HG03025 (cell line): ENCODE data around the gene RYR2.

Experiments
- ATAC-seq: cut with Tn5 transposase; IDR thresholded peaks from one replicate; pipeline ENCODE4 v1.9.1; 2021; ENCODE audit warnings: mild to moderate bottlenecking, moderate library complexity; ENCODE audit not compliant: unreplicated experiment, low FRiP score

RYR2 gene

DNA sequence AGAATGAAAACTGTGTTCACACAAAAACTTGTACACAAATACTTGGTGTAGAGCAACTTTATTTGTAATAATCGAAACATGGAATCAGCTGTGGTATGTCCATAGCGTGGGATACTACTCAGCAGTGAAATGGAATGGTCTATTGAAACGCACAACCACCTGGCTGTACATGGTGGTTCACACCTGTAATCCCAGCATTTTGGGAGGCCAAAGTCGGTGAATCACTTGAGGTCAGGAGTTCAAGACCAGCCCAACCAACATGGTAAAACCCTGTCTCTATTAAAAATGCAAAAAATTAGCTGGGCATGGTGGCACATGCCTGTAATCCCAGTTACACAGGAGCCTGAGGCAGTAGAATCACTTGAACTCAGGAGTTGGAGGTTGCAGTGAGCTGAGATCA, 356.8 kb downstream of the RYR2 start:
- no peak for ATAC-seq

DNA sequence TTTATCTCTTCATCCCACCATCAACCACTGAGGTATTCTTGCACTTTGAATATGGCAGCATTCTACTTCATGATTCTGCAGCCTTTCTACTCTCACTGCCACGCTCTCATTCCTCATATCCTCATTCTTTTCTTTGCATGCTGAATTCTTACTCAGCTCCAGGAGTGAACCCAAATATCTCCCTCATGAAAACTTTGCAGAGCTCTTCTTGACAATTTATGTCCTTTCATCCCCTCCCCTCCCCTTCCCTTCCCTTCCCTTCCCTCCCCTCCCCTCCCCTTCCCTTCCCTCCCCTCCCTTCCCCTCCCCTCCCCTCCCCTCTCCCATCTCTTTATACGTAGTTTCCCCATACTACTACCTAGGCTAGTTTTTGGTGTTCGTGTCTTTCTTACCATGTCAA, 363.9 kb downstream of the RYR2 start:
- ATAC-seq: no peak

DNA sequence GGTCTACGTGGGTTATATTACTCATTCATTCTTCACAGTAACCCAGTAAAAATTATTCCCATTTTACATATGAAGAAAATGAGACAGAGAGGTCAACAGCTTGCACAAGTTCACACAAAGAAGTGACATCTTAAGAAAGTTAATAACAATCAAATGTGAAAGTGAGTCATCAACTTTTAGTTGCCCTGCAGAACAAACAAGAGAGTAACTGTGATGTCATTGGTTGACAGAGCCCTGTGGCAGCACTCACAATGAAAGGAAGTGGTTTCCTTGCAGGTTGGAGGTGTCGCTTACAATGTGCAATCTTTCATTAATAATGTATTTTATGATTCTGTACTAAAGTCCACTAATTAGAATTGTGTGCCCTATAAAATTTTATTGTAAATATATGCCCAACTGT, 369.6 kb downstream of the RYR2 start:
- no peak for ATAC-seq

DNA sequence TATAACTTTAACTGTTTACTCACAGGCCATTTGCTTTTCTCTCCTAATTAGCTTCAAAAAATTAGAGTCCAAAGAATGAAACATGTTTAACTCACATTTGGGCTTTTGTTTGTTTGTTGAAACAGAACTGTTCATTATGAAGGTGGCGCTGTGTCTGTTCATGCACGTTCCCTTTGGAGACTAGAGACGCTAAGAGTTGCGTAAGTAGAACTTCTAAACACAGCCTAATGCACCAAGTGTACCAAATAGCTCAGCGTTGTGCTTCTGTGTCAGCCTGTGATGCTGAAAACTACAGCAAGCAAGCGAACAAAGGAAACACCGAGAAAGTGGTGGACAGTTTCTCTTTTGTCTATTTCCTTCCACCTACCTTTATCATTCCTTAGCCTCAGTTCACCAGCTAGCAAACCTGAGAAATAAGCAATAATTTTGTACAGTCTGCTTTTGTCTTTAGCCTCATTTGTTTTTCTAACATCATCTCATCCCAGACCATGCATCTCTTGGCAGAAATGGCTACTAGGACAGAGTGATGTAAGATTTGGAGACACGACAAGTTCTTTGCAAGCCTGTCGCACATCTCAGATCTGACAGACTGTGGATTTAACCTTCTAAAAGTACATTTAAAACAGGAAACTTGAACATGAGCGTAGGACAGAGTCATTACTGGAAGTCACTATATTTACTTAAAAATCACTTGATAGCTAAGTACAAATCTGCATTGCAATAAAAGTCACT, 375.1 kb downstream of the RYR2 start:
- no peak for ATAC-seq

DNA sequence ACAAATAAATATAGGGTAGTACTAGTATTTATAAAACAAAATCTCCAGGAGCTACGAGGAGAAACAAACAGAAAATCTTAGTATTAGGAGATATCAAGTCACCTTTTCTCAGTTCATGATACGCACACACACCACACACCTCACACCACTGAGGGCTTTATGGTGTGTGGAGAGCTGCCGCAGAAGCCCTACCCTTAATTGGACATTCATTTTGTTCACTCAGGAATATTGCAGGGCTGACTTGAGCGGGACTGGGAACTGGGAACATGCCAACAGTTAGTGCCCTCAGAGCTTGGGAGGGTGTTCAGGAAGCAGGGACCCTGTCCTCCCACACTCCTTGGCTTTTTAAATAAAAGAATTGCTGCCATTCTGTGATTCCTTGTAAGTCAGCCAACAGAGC, 386.8 kb downstream of the RYR2 start:
- no peak for ATAC-seq

DNA sequence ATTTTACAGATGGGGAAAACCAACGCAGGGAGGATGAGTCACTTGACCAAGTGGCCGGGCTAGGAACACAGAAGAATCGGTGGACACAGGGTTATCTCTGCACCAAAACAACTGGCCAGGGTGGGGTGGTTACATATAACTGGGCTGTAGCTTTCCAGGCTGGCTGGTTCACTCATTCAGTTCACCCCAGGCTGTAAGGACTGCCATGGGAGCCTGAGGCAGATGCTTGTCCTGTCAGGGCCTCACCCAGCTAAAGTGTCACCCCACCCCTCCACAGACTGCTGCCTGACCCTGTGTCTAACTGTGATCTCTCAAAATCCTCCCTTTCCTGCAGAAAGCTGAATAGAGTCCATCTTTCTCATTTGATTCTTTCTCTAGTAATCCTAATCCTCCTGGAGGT, 387.3 kb downstream of the RYR2 start:
- no peak for ATAC-seq

DNA sequence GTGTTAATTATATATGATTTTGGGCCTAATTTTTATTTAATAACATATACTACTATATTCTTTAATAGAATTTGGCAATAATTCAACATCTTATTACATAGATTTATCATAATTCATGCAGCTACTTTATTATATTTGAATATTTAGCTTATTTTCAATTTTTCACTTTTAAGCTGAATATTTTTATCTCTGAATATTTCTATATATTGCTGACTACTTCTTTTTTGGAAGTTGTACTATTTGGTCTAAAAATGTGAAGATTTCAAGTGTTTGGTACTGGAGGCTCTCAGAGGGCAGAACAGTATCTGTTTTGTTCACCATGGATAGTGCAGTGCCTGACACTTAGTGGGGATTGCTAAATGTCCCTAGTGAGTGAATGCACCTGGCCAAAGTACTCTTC, 389.5 kb downstream of the RYR2 start:
- ATAC-seq: no peak

DNA sequence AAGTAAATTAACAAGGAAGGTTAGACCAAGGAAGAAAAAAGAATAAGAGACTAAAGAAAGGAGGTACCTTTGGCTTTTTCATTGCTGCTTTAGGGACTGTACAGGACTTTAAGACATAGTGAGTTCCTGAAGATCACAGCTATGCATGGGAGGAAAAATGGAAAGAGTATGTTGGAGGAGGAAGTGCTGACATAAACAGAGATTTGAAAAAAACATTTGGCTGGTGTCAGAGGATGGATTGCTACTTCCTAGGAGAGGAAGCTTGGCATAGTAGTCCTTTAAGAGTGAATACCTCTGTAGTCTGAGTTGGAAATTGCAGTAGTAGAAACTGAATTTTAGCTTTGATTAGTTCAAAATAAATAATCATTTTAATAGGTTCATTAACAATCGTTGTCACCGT, 398.4 kb downstream of the RYR2 start:
- no peak for ATAC-seq

DNA sequence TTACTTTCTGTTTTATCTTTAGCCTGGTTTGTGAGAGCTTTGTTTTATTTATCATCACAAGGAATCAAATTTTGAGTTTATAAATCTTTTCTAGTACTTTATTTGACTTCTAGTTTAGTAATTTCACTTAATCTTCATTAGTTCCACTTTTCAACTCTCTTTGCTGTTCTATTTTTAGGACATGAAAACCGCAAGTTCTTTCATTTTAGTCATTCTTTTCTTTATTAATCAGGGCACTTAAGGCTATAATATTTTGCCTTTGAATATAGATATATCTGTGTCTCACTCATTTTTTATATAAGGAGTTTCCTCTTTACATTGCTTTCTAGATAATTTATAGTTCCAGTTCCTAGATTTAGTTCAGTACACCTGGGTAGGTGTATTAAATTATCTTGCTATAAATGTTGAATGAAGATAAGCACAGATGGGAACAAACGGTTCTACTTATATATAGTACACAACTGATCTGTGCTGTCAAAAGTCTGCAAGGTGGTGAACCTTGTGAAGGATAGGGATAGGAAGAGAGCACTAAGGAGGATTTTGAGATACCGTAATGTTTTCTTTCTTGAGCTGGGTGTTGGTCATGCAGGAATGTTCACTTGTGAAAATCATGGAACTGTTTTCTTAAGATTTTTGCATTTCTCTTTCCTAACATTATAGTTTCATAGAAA, 402.3 kb downstream of the RYR2 start:
- ATAC-seq: no peak

DNA sequence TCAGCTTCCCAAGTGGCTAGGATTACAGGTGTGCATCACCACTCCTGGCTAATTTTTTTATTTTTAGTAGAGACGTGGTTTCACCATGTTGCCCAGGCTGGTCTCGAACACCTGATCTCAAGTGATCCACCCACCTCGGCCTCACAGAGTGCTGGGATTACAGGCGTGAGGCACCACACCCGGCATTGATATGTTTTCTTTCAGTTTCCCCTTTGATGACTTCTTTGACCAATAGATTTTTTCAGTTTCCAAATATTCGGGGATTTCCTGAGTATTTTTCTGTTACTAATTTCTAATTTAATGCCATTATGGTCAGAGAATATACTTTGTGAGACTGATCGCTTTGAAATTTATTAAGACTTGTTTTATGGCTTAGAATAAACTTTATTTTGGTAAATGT, 406.1 kb downstream of the RYR2 start:
- no peak for ATAC-seq

DNA sequence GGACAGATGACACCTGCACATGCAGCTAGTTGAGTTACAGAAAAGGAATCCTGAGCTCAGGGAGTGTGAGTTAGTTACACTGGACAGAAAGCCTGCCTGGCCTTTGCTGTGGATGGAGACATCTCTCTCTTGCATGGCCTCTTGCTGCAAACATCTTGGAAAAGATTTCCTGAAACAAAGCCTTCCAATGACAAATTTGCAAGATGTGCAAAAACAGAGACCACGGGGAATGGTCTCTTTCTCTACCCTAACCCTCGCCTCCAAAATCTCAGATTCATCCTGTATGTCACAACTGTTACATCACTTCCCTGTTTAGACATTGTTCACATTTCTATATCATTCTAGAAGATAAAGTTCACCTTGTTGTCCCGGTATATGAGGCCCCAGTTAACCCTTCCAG, 415.6 kb downstream of the RYR2 start:
- ATAC-seq: no peak

DNA sequence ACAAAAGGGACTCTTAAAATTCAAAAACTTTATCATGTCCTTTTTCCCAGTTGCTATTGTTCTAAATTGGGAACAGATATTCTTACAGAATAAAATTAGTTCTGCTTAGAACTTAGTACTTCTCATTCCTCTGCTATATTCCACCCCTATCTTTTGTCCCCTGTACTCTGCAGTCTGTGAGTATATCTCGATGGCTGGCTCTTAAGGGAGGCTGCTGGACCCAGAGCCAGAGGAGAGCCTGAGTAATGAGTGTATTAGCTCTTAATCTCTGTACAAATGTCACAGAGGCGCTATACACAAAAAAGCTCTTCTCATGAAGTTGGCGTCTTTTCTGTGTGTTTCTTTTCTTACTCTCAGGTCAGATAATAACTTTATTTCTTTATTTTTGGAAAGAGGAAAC, 425.3 kb downstream of the RYR2 start:
- ATAC-seq: no peak

DNA sequence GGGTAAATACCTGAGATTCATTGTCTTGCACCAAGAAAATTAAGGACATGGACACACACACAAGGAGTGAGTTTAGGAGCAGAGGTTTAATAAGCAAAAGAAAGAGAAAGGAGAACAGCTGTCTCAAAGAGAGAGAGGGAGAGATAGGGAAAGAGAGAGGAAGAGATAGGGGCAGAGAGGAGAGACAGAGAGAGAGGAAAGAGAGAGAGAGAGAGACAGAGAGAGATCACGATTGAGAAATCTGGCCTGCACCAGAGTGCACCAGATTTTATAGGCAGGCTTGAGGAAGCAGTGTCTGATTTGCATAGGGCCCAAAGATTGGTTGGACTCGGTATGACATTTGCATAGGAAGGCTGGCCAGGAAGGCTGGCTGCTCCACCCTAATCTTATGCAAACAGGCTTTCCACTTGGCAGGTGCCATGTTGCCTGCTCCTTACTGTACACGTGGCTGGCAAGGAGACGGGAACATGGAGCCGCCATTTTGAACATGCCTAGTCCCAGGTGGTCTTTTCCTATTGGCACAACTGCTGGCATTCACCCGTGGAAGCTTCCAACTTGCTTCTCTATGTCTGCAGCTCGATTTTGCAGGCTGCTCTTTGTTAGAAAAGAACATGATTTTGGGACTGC, 428.8 kb downstream of the RYR2 start:
- no peak for ATAC-seq

DNA sequence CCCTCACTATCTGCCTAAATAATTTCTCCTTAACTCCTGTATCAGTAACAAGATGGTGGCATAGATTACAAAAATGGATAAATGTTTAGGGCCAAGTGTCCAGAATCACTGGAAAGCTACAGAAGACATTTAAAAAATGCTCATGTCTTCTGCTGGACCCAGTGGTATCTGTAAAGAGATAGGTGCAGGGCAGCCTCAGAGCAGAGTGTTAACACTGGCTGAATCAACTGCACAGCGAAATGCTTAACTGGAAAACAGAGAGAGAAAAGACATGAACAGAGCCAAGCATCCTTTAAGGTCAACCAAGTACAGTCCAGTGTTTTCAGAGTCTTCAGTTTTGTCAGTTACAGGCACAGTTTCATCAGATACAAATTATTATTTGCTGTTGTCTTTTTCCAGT, 429.4 kb downstream of the RYR2 start:
- ATAC-seq: no peak

DNA sequence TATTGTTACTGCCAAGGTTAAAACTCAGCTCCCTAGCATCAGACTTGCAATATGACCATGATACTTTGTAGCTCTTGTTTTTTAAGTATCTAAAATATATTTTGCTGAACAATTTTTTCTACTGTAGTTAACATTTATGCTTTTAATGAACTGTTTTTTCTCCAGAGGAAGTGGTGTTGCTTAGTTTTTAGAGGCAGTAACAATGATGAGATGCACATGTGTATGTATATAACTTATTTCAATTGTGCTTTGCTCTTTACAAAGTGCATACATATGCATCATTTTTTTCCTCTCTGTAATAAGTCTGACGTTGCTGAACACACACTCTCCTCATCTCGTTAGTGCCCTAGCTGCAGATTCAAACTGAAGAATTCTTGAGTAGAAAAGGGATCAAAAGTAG, 430.0 kb downstream of the RYR2 start:
- ATAC-seq: no peak

DNA sequence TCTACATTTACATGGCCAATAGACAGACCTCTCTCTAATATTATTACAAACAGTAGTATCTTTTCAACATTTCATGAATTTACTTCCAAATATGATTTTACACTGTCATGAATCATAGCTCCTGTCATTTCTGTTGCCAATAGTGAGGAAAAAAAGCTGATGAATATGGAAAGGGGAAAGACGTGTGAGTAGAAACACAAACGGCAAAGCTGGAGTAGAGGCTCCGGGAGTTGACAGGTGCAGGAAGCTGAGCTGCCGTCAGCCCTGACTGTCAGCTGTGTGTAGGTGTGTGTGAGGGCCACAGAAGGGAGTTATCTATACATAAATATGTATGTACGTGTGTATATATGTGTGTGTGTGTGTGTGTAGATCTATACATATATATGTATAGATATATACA, 431.9 kb downstream of the RYR2 start:
- no peak for ATAC-seq

DNA sequence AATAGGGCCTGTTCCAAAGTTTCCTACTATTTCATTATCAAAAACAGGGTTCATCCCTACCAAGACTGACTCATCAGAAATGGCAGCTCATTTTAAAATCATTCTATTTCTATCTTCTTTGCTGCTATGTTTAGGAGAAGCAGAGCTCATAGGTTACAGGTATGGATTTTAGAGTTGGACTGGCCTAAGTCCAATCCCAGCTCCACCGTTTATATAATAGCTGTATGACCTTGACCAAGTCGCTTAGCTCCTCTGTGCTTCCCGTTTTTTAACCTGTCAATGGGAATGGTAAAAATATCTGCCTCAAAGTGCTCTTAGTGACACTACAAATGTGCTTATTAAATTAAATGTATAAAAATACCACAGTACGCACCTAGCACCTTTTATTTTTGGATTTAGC, 436.1 kb downstream of the RYR2 start:
- ATAC-seq: no peak

DNA sequence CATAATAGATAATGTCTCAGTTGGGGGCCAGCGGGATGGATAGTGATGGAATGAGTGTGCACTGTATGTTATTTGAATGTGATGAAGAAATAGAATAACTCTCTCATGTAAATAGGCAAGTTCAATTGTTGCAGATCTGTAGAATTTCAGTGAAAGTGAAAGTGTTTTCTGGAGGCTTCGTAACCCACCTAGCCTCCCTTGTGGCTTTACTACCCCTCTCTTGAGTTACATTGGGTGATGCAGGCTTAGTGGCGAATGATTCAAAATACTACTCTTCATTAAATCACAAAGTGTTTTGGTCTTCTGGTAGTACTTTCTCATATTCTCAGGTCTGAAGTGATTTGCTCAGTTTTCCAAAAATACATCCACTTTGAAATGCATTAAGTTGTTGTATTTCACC, 436.9 kb downstream of the RYR2 start:
- ATAC-seq: no peak

DNA sequence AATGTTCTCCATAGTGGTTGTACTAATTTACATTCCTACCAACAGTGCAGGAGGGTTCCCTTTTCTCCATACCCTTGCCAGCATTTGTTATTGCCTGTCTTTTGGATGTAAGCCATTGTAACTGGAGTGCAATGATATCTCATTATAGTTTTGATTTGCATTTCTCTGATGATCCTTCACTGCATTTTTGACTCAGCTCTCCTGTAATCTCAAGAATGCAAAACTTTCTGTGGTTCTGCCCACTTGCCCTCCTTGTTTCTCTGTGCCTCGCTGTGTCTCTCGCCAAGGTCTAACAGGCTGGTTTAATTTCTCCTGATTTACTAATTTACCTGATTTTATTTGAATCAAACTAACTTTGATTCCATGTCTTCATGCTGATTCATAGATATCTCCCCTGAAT, 440.8 kb downstream of the RYR2 start:
- no peak for ATAC-seq

DNA sequence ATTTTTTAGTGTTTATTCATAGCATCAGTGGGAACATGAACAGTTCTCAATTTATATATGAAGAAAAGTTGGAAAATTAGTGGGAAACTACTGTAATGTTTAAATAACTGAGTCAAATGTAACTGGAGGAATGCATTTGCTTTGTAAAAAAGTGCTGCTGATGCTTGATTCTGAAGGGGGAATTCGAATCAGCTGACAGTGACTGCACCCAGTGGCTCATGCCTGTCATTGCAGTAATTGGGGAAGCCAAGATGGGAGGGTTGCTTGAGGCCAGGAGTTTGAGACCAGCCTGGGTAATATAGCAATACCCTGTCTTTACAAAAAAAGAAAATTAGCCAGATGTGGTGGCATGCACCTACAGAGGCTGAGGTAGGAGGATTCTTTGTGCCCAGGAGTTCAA, 450.4 kb downstream of the RYR2 start:
- no peak for ATAC-seq

DNA sequence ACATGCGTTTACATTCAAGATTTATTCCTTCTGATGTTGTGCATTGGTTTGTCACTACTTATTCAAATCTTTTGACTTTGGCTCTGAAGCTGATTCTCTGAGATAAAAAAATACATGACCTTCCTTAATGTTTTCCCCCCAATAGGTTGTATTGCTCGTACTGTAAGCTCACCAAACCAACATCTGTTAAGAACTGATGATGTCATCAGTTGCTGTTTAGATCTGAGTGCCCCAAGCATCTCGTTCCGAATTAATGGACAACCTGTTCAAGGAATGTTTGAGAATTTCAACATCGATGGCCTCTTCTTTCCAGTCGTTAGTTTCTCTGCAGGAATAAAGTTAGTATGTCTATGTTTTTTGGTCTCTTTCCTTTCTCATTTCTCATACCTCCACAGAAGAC, 458.6 kb downstream of the RYR2 start:
- no peak for ATAC-seq

DNA sequence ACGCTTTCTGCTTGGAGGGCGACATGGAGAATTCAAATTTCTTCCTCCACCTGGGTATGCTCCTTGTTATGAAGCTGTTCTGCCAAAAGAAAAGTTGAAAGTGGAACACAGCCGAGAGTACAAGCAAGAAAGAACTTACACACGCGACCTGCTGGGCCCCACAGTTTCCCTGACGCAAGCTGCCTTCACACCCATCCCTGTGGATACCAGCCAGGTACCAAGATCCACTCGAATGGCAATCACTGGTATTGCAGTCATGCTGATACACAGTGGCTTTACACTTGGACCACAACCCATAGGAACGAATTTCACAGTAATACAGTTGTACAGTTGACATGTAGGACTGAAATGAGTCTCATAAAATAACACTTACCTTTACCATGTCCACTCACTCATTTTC, 461.3 kb downstream of the RYR2 start:
- ATAC-seq: no peak
